Duodenal mucosa (tissue), 2 donors: Measurements from ENCODE around the gene ALOX15B.

Source experiments
- H3K27ac ChIP-seq: one replicate; pipeline ENCODE4 v1.7.0; 2013; ENCODE audit warnings: low read depth, low read length
- H3K27me3 ChIP-seq, 2 donors: one replicate each; pipeline ENCODE4 v1.7.0; 2013; ENCODE audit warnings: low read length in 2 of 2, control low read depth in 1 of 2; ENCODE audit not compliant: insufficient read depth in 2 of 2, control insufficient read depth in 1 of 2
- H3K36me3 ChIP-seq, 2 donors: one replicate each; pipeline ENCODE4 v1.7.0; 2013; ENCODE audit warnings: low read length in 2 of 2, control low read depth in 1 of 2; ENCODE audit not compliant: insufficient read depth in 2 of 2, control insufficient read depth in 1 of 2
- H3K4me1 ChIP-seq, 2 donors: one replicate each; pipeline ENCODE4 v1.7.0; 2013; ENCODE audit warnings: low read length in 2 of 2, control low read depth in 1 of 2; ENCODE audit not compliant: insufficient read depth in 2 of 2, control insufficient read depth in 1 of 2
- H3K4me3 ChIP-seq, 2 donors: one replicate each; pipeline ENCODE4 v1.7.0; 2013; ENCODE audit warnings: low read length in 2 of 2, low read depth in 1 of 2
- H3K9ac ChIP-seq, 2 donors: one replicate each; pipeline ENCODE4 v1.7.0; 2013; ENCODE audit warnings: low read length in 2 of 2, low read depth in 1 of 2
- H3K9me3 ChIP-seq, 2 donors: one replicate each; pipeline ENCODE4 v1.7.0; 2013; ENCODE audit warnings: low read length in 2 of 2, control low read depth in 1 of 2; ENCODE audit not compliant: control insufficient read depth in 1 of 2

The ALOX15B gene

GRCh38 chr17:8014558-8014850 lies 24.4 kb upstream of the ALOX15B start:
- Histone ChIP-seq H3K27ac (no peak overlapping the region), H3K9ac (no peak overlapping the region), H3K27me3 (peaks cover 0 to 23% of the 10 kb centered on the region in 2 donors), H3K4me1 (peaks cover 15 to 17% of the 10 kb centered on the region in 2 donors), H3K36me3 (no peaks in the 10 kb centered on the region), H3K9me3 (no peaks in the 10 kb centered on the region), H3K4me3 (no peak overlapping the region)

- no peak overlapping the region for H3K27ac ChIP-seq
- peaks cover 0 to 23% of the 10 kb centered on the region in 2 donors for H3K27me3 ChIP-seq
- no peaks in the 10 kb centered on the region for H3K36me3 ChIP-seq
- no peaks in the 10 kb centered on the region for H3K9me3 ChIP-seq
- H3K9ac ChIP-seq, result peak overlapping the region in 1 of 2 donors; percentile 43
- H3K4me1 ChIP-seq, result peaks cover 15 to 17% of the 10 kb centered on the region in 2 donors
- peak overlapping the region in 1 of 2 donors; percentile 65 for H3K4me3 ChIP-seq
Observed at GRCh38 chr17:8015236-8015956, 23.5 kb upstream of the ALOX15B start.

GRCh38 chr17:8015957-8016631 lies 22.8 kb upstream of the ALOX15B start:
- Histone ChIP-seq H3K4me3 (peak overlapping the region; percentile 65 to 70), H3K27ac (no peak overlapping the region), H3K9ac (peak overlapping the region in 1 of 2 donors; percentile 43), H3K36me3 (no peaks in the 10 kb centered on the region), H3K27me3 (peaks cover 0 to 23% of the 10 kb centered on the region in 2 donors), H3K9me3 (no peaks in the 10 kb centered on the region), H3K4me1 (peaks cover 15 to 17% of the 10 kb centered on the region in 2 donors)

GRCh38 chr17:8016632-8017424 lies 22.0 kb upstream of the ALOX15B start:
- Histone ChIP-seq H3K4me3 (peak overlapping the region; percentile 61 to 70), H3K27ac (no peak overlapping the region), H3K27me3 (peaks cover 0 to 23% of the 10 kb centered on the region in 2 donors), H3K4me1 (peaks cover 15 to 17% of the 10 kb centered on the region in 2 donors), H3K36me3 (no peaks in the 10 kb centered on the region), H3K9me3 (no peaks in the 10 kb centered on the region), H3K9ac (peak overlapping the region in 1 of 2 donors; percentile 43)

- H3K4me3 ChIP-seq, result no peak overlapping the region
- peaks cover 15 to 17% of the 10 kb centered on the region in 2 donors for H3K4me1 ChIP-seq
- H3K27ac ChIP-seq, result no peak overlapping the region
- H3K27me3 ChIP-seq, result peaks cover 0 to 15% of the 10 kb centered on the region in 2 donors
- no peaks in the 10 kb centered on the region for H3K36me3 ChIP-seq
- no peak overlapping the region for H3K9ac ChIP-seq
- H3K9me3 ChIP-seq, result no peaks in the 10 kb centered on the region
Observed at GRCh38 chr17:8018436-8018835, 20.4 kb upstream of the ALOX15B start.

- Histone ChIP-seq H3K27ac (no peak overlapping the region), H3K4me3 (no peak overlapping the region), H3K4me1 (peaks cover 15 to 17% of the 10 kb centered on the region in 2 donors), H3K9ac (no peak overlapping the region), H3K36me3 (no peaks in the 10 kb centered on the region), H3K9me3 (no peaks in the 10 kb centered on the region), H3K27me3 (peaks cover 0 to 15% of the 10 kb centered on the region in 2 donors)
Observed at GRCh38 chr17:8019166-8019565, 19.7 kb upstream of the ALOX15B start.

- Histone ChIP-seq H3K9ac (no peak overlapping the region), H3K27me3 (peaks cover 0 to 15% of the 10 kb centered on the region in 2 donors), H3K36me3 (no peaks in the 10 kb centered on the region), H3K27ac (no peak overlapping the region), H3K9me3 (no peaks in the 10 kb centered on the region), H3K4me1 (peaks cover 15 to 17% of the 10 kb centered on the region in 2 donors), H3K4me3 (no peak overlapping the region)
Observed at GRCh38 chr17:8019665-8020650, 18.9 kb upstream of the ALOX15B start.

- Histone ChIP-seq H3K9me3 (no peaks in the 10 kb centered on the region), H3K4me3 (no peak overlapping the region), H3K27ac (no peak overlapping the region), H3K9ac (no peak overlapping the region), H3K4me1 (peaks cover 13 to 15% of the 10 kb centered on the region in 2 donors), H3K27me3 (peaks cover 0 to 7% of the 10 kb centered on the region in 2 donors), H3K36me3 (no peaks in the 10 kb centered on the region)
Observed at GRCh38 chr17:8020776-8021564, 17.9 kb upstream of the ALOX15B start.
